B cell (primary cell): ENCODE data around the gene TOP1. TPM values are rescaled to one million over a fixed set of nuclear protein-coding genes. Genes with fewer than 3 reads are reported as not detected.

Source experiments
- ATAC-seq: fragments of 200-7000 bp; cut with Tn5 transposase; one replicate; pipeline ENCODE4 v1.10.0; 2021; ENCODE audit warnings: low read depth, mild to moderate bottlenecking, moderate number of reproducible peaks, moderate library complexity
- CTCF ChIA-PET: fragments of 350-600 bp; sonication (Branson Sonifier 250); formaldehyde crosslinking; loops from one replicate; lab custom pipeline; 2021; ENCODE audit warnings: antibody characterized with exemption, inconsistent platforms; lab: Charles Lee
- POLR2A ChIA-PET: fragments of 350-600 bp; sonication (Branson Sonifier 250); formaldehyde crosslinking; loops from one replicate; lab custom pipeline; 2021; ENCODE audit warnings: antibody characterized with exemption; lab: Charles Lee
- DNase-seq: peaks from one replicate; pipeline ENCODE4 v3.0.0; 2013
- H2AFZ ChIP-seq: 2 replicates; pipeline ENCODE4 v1.6.1; 2012; ENCODE audit warnings: mild to moderate bottlenecking, low read depth, low read length; ENCODE audit not compliant: insufficient read depth, poor library complexity, severe bottlenecking
- H3K27ac ChIP-seq, 2 donors: 1 replicate in 1 of 2; 2 replicates in 1 of 2; pipeline ENCODE4 v1.5.1; 2012 to 2013; ENCODE audit warnings: low read length in 2 of 2, mild to moderate bottlenecking in 2 of 2, moderate library complexity in 1 of 2
- H3K27me3 ChIP-seq, 4 experiments: fragments of 200-600 bp in 1 of 4; sonication (generic) in 1 of 4; replicated peaks in 1 of 4; 1 replicate in 2 of 4; 2 replicates in 2 of 4; pipeline versions ENCODE4 v1.6.1 to v1.7.0; 2013 to 2016; ENCODE audit warnings: low read length in 3 of 4, mild to moderate bottlenecking in 2 of 4, mixed read lengths in 1 of 4, moderate library complexity in 1 of 4; ENCODE audit not compliant: insufficient read depth in 4 of 4, control insufficient read depth in 3 of 4; ENCODE audit errors: control extremely low read depth in 1 of 4
- H3K36me3 ChIP-seq, 2 experiments: replicated peaks in 1 of 2; 1 replicate in 1 of 2; 2 replicates in 1 of 2; pipeline versions ENCODE4 v1.6.1 to v1.7.1; 2013; ENCODE audit warnings: low read length in 1 of 2; ENCODE audit not compliant: insufficient read depth in 2 of 2, control insufficient read depth in 1 of 2; ENCODE audit errors: control extremely low read depth in 1 of 2, extremely low read depth in 1 of 2
- H3K4me1 ChIP-seq, 2 donors: fragments of 200-600 bp in 1 of 2; sonication (generic) in 1 of 2; 1 replicate in 1 of 2; 2 replicates in 1 of 2; pipeline versions ENCODE4 v1.5.1 to v1.6.1; 2013 to 2017; ENCODE audit warnings: low read length in 2 of 2; ENCODE audit not compliant: control insufficient read depth in 2 of 2, insufficient read depth in 2 of 2
- H3K4me2 ChIP-seq: replicated peaks from 2 replicates; pipeline ENCODE3; 2012; ENCODE audit warnings: mild to moderate bottlenecking, low read depth, low read length; ENCODE audit not compliant: poor library complexity, severe bottlenecking
- H3K4me3 ChIP-seq, 5 experiments: fragments of 200-600 bp in 1 of 5; sonication (generic) in 1 of 5; 1 replicate in 3 of 5; 2 replicates in 2 of 5; pipeline versions ENCODE4 v1.5.1 to v1.7.0; 2011 to 2016; ENCODE audit warnings: low read length in 4 of 5, mild to moderate bottlenecking in 4 of 5, low read depth in 2 of 5, control low read depth in 1 of 5, moderate library complexity in 1 of 5; ENCODE audit not compliant: insufficient read depth in 1 of 5; ENCODE audit errors: control extremely low read depth in 1 of 5, extremely low read depth in 1 of 5
- H3K79me2 ChIP-seq: fragments of 200-600 bp; sonication (generic); one replicate; pipeline ENCODE4 v1.6.0; 2016; ENCODE audit warnings: low read length; ENCODE audit not compliant: control insufficient read depth, insufficient read depth
- H3K9ac ChIP-seq: fragments of 200-600 bp; sonication (generic); 2 replicates; pipeline ENCODE4 v1.6.1; 2017; ENCODE audit warnings: mild to moderate bottlenecking, low read length, moderate library complexity
- H3K9me3 ChIP-seq, 3 donors: one replicate each; pipeline versions ENCODE4 v1.6.1 to v1.7.1; 2013; ENCODE audit warnings: low read length in 2 of 3; ENCODE audit not compliant: control insufficient read depth in 2 of 3, insufficient read depth in 1 of 3; ENCODE audit errors: control extremely low read depth in 1 of 3
- H4K20me1 ChIP-seq: 2 replicates; pipeline ENCODE4 v1.6.0; 2012; ENCODE audit warnings: mild to moderate bottlenecking, low read length; ENCODE audit not compliant: insufficient read depth, control insufficient read depth, poor library complexity, severe bottlenecking
- H3K27ac Mint-ChIP-seq: one replicate; pipeline ENCODE4 v1.8.0; 2021; ENCODE audit warnings: mixed read lengths
- H3K27me3 Mint-ChIP-seq: one replicate; pipeline ENCODE4 v1.8.0; 2021; ENCODE audit warnings: mixed read lengths
- H3K4me1 Mint-ChIP-seq: one replicate; pipeline ENCODE4 v1.8.0; 2021; ENCODE audit warnings: mixed read lengths
- H3K4me3 Mint-ChIP-seq: one replicate; pipeline ENCODE4 v1.8.0; 2021; ENCODE audit warnings: mixed read lengths
- H3K9me3 Mint-ChIP-seq: one replicate; pipeline ENCODE4 v1.8.0; 2022; ENCODE audit warnings: mixed read lengths; ENCODE audit not compliant: insufficient read depth
- EZH2 ChIP-seq: IDR thresholded peaks from 2 replicates; pipeline ENCODE4 v1.6.1; 2012; ENCODE audit warnings: borderline replicate concordance, low read depth, mild to moderate bottlenecking, moderate library complexity, low read length; ENCODE audit not compliant: insufficient read depth, poor library complexity, severe bottlenecking
- WGBS: methylation state at CpG from one replicate; pipeline ENCODE4 v1.1.5; 2013; ENCODE audit warnings: missing lambda C conversion rate; ENCODE audit not compliant: insufficient coverage; 5-methylcytosine and 5-hydroxymethylcytosine counted together
- intact Hi-C: fragments of 100-400 bp; cut with micrococcal nuclease; formaldehyde crosslinking; loops from one replicate; pipeline ENCODE4 v1.10.0; 2022
- polyA plus RNA-seq: library from polyadenylated mRNA; depleted of rRNA; stranded (reverse); fragments of >200 nt; gene quantifications from 2 replicates; pipeline ENCODE4 v1.2.3, GENCODE V29; 2012
- total RNA-seq, 2 donors: library from RNA; stranded (reverse); fragments of 120-200 nt in 1 of 2; gene quantifications; 1 replicate in 1 of 2; 2 replicates in 1 of 2; pipeline versions ENCODE4 v1.2.3 to v1.2.4, GENCODE V29; 2013 to 2022
- TF ChIP-seq, protein P1 (sequence below): fragments of 200-600 bp; IDR thresholded peaks from one replicate; pipeline ENCODE4 v1.8.0; 2022; ENCODE audit warnings: antibody characterized with exemption, mild to moderate bottlenecking

The TOP1 gene
- total and polyA plus RNA-seq, 2 donors (not counting 1 experiment from before 2014, with no cell fraction given), result 5.4 to 44.9 TPM

DNA sequence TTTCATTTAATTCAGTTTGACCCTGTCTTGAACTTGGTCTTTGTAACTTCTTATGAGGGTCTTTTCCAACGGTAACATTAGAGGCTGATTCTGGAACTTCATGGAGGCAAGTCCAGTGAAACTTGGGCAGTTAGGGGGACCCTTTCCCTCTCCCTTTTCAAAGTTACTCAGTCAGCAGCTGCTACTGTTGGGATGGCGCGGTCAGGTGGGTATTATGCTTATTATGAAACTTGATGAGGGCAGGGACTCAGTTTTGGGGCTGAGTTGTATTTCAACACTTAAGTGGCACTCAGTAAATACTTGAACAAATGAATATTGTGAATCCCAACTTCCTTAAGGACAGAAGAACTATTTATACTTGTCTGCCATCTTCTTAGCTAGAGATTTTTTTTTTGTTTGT lies 20.8 kb downstream of the TOP1 start:
- H3K36me3 ChIP-seq, result no peaks in the 10 kb centered on the region
- intact Hi-C loops, result loop anchor here (2.0 to 5.0 kb wide), 2 partner anchors 13 to 37 kb away; no protein-coding TSS in a partner anchor
- TF ChIP-seq, protein P1, sequence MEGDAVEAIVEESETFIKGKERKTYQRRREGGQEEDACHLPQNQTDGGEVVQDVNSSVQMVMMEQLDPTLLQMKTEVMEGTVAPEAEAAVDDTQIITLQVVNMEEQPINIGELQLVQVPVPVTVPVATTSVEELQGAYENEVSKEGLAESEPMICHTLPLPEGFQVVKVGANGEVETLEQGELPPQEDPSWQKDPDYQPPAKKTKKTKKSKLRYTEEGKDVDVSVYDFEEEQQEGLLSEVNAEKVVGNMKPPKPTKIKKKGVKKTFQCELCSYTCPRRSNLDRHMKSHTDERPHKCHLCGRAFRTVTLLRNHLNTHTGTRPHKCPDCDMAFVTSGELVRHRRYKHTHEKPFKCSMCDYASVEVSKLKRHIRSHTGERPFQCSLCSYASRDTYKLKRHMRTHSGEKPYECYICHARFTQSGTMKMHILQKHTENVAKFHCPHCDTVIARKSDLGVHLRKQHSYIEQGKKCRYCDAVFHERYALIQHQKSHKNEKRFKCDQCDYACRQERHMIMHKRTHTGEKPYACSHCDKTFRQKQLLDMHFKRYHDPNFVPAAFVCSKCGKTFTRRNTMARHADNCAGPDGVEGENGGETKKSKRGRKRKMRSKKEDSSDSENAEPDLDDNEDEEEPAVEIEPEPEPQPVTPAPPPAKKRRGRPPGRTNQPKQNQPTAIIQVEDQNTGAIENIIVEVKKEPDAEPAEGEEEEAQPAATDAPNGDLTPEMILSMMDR, result no peak
- no peak for TF ChIP-seq EZH2
- H2AFZ ChIP-seq, result no peak overlapping the region
- no CpG with 5 or more reads among the region's 3 CpGs for WGBS
- POLR2A ChIA-PET, result no interaction called here
- CTCF ChIA-PET, result interaction anchor here (0.6 to 9.9 kb wide), 5 partner anchors 8 to 58 kb away, joined by 3 to 71 read pairs (median 3); no protein-coding TSS in a partner anchor
- peak overlapping the region; percentile 67 for H3K4me3 Mint-ChIP-seq
- H3K27ac Mint-ChIP-seq, result peak overlapping the region; percentile 67
- H3K4me2 ChIP-seq, result peak overlapping the region; percentile 70
- H3K27me3 ChIP-seq, result no peaks in the 10 kb centered on the region
- no peaks in the 10 kb centered on the region for H3K27me3 Mint-ChIP-seq
- H3K9ac ChIP-seq, result no peak overlapping the region
- ATAC-seq, result no peak
- DNase-seq, result no peak
- H3K79me2 ChIP-seq, result peaks cover 88% of the 10 kb centered on the region
- H3K9me3 Mint-ChIP-seq, result peaks cover 2% of the 10 kb centered on the region
- H3K27ac ChIP-seq, result peak overlapping the region in 1 of 2 donors; percentile 3
- peaks cover 88% of the 10 kb centered on the region for H4K20me1 ChIP-seq
- peak overlapping the region in 1 of 5 experiments; percentile 48 for H3K4me3 ChIP-seq
- peaks cover 56 to 61% of the 10 kb centered on the region in 2 donors for H3K4me1 ChIP-seq
- peaks cover 0 to 6% (median 0%) of the 10 kb centered on the region in 3 donors for H3K9me3 ChIP-seq
- H3K4me1 Mint-ChIP-seq, result peaks cover 83% of the 10 kb centered on the region

DNA sequence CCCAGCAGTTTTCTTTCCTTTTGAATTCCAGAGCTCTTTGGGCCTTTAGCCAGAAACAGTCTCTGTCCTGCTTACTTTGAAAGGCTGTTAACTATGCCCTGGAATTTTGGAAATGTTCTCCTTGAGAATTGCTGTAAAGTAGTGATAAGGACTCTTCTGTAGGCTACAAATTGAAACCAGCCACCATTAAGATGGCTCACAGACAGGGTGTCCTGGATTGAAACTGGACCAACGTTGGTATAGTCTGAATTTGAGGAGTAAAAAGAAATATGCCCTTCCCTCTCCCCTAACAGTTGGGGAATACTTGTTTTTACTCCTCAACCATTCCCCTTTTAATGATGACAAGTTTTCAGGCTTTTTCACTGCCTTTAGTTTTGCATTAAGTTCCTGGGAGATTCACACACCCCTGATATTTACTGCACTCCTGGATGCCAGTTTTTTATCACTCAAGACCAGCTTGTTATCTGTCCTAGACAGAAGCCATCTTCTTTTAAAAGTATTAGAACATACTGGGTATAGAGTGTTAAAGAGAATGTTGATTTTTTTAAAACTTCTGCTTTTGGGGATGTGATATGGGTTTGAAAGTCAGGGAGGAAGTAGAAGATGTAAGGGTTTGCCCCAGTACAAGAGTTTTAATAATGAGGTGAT lies 21.9 kb downstream of the TOP1 start:
- ATAC-seq (peak; percentile 39), DNase-seq (peak; percentile 34)
- ChIA-PET CTCF (interaction anchor here (1.1 to 9.9 kb wide), 5 partner anchors 11 to 78 kb away, joined by 3 to 71 read pairs (median 5); no protein-coding TSS in a partner anchor), POLR2A (no interaction called here)
- H3K9ac ChIP-seq, result no peak overlapping the region
- H3K9me3 ChIP-seq, result peaks cover 0 to 7% (median 0%) of the 10 kb centered on the region in 3 donors
- peaks cover 88% of the 10 kb centered on the region for H3K79me2 ChIP-seq
- Mint-ChIP-seq H3K4me1 (peaks cover 84% of the 10 kb centered on the region), H3K27me3 (no peaks in the 10 kb centered on the region), H3K27ac (peak overlapping the region; percentile 80), H3K4me3 (peak overlapping the region; percentile 51), H3K9me3 (peaks cover 2% of the 10 kb centered on the region)
- H4K20me1 ChIP-seq, result peaks cover 83% of the 10 kb centered on the region
- H3K27me3 ChIP-seq, result no peaks in the 10 kb centered on the region
- no peak overlapping the region for H3K4me3 ChIP-seq
- intact Hi-C loops, result no loop called here
- WGBS, result no CpG with 5 or more reads among the region's 1 CpG
- TF ChIP-seq, protein P1, result no peak
- TF ChIP-seq EZH2, result no peak
- no peak overlapping the region for H2AFZ ChIP-seq
- H3K36me3 ChIP-seq, result peaks cover 0 to 2% of the 10 kb centered on the region in 2 experiments
- peak overlapping the region in 1 of 2 donors; percentile 4 for H3K27ac ChIP-seq
- peaks cover 56 to 61% of the 10 kb centered on the region in 2 donors for H3K4me1 ChIP-seq
- peak overlapping the region; percentile 56 for H3K4me2 ChIP-seq
